Transverse colon (tissue), 4 donors: ENCODE results near the gene DHH. TPM values are rescaled to one million over a fixed set of nuclear protein-coding genes. Genes with fewer than 3 reads are reported as not detected.

Experiments
- DNase-seq: peaks from one replicate; pipeline ENCODE4 v3.0.0-alpha.2; 2019
- H3K27ac ChIP-seq, 4 donors: fragments of 200-600 bp; sonication (generic); 2 replicates each; pipeline ENCODE4 v1.5.1; 2016 to 2018; ENCODE audit warnings: inconsistent platforms in 4 of 4
- H3K27me3 ChIP-seq: fragments of 200-600 bp; sonication (generic); 2 replicates; pipeline ENCODE4 v1.5.1; 2017; ENCODE audit warnings: inconsistent platforms
- H3K36me3 ChIP-seq, 4 donors: fragments of 200-600 bp; sonication (generic); 2 replicates each; pipeline ENCODE4 v1.5.1; 2017 to 2019; ENCODE audit warnings: inconsistent platforms in 4 of 4
- H3K4me1 ChIP-seq, 4 donors: fragments of 200-600 bp; sonication (generic); 2 replicates each; pipeline ENCODE4 v1.5.1; 2017 to 2020; ENCODE audit warnings: inconsistent platforms in 4 of 4
- H3K4me3 ChIP-seq, 4 donors: fragments of 200-600 bp; sonication (generic); 1 replicate in 1 of 4; 2 replicates in 3 of 4; pipeline versions ENCODE4 v1.5.1 to v1.6.1; 2017 to 2019; ENCODE audit warnings: inconsistent platforms in 4 of 4
- H3K9me3 ChIP-seq, 2 donors: fragments of 200-600 bp; sonication (generic); 2 replicates each; pipeline ENCODE4 v1.5.1; 2017 to 2019; ENCODE audit warnings: inconsistent platforms in 2 of 2
- CTCF ChIP-seq, 5 experiments: fragments of 200-600 bp in 3 of 5; fragments of 450-650 bp in 2 of 5; sonication (generic) in 3 of 5; IDR thresholded peaks; 1 replicate in 2 of 5; 2 replicates in 3 of 5; pipeline ENCODE4 v1.5.1; 2016 to 2017; ENCODE audit warnings: antibody characterized with exemption in 5 of 5, inconsistent platforms in 3 of 5, mild to moderate bottlenecking in 2 of 5, moderate library complexity in 1 of 5
- EP300 ChIP-seq: sonication (generic); formaldehyde crosslinking; IDR thresholded peaks from one replicate; pipeline ENCODE4 v1.6.1; 2017; ENCODE audit warnings: antibody characterized with exemption, low read depth
- POLR2A ChIP-seq: fragments of 450-650 bp; IDR thresholded peaks from one replicate; pipeline ENCODE4 v1.6.1; 2016; ENCODE audit warnings: antibody characterized with exemption, mild to moderate bottlenecking, moderate library complexity
- POLR2AphosphoS5 ChIP-seq, 3 donors: sonication (generic); formaldehyde crosslinking; IDR thresholded peaks; one replicate each; pipeline ENCODE4 v1.6.1; 2016; ENCODE audit warnings: antibody characterized with exemption in 3 of 3
- WGBS, 2 donors: methylation state at CpG; one replicate each; pipeline ENCODE4 v1.1.5; 2018; ENCODE audit warnings: low coverage in 1 of 2; 5-methylcytosine and 5-hydroxymethylcytosine counted together
- in situ Hi-C, 4 donors: fragments of 200-750 bp; cut with MboI; loops; one replicate each; pipeline versions ENCODE4 v1.15.0 to v1.15.1; 2017; ENCODE audit warnings: low sequenced_read_pairs in 3 of 4, low pct_ligation_motif_present in 1 of 4, low pct_unique_long_range_greater_than_20kb in 1 of 4
- intact Hi-C: fragments of 100-400 bp; cut with DNase I; formaldehyde crosslinking; loops from one replicate; pipeline ENCODE4 v1.15.1; 2023; ENCODE audit warnings: low total_unique reads
- total RNA-seq, 4 donors: library from RNA; depleted of rRNA; stranded (reverse); fragments of >200 nt; gene quantifications; one replicate each; pipeline ENCODE4 v1.1.0, GENCODE V29; 2016

DHH gene
- total RNA-seq, 4 donors from 2014 or later, result 0.27 to 0.32 TPM; not detected in 2

DNA sequence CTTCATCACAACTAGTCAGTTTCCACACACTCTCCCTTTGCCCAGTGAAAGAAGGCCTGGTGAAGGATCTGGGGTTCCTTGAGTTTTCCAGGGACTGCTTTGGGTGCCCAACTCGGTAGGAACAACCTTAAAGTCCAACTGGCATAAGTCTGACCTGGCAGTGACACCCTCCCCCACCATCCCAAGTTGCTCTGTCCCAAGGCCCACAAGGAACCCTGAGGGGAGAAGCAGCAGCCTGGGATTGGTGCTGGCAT lies 35.6 kb downstream of the DHH start:
- intact Hi-C loops (no loop called here), in situ Hi-C loops (no loop called here)
- no peak for DNase-seq
- H3K4me1 ChIP-seq, result peaks cover 34 to 47% (median 43%) of the 10 kb centered on the region in 4 donors
- 0% methylated on average over 1 of the region's 1 CpG; no CpG with 5 or more reads in 1 of the 2 donors for WGBS, 2 donors
- H3K27ac ChIP-seq, result peak overlapping the region; percentile 96 to 98 (median 96)
- peak overlapping the region; percentile 82 to 91 (median 89) for H3K4me3 ChIP-seq
- H3K27me3 ChIP-seq, result no peaks in the 10 kb centered on the region
- H3K36me3 ChIP-seq, result peaks cover 0 to 5% (median under 1%) of the 10 kb centered on the region in 4 donors
- no peak for TF ChIP-seq POLR2A
- no peak for TF ChIP-seq POLR2AphosphoS5 (IDR thresholded peaks at IDR 0.05)
- no peak for TF ChIP-seq EP300
- TF ChIP-seq CTCF (IDR thresholded peaks at IDR 0.05), result no peak
- H3K9me3 ChIP-seq, result no peaks in the 10 kb centered on the region

DNA sequence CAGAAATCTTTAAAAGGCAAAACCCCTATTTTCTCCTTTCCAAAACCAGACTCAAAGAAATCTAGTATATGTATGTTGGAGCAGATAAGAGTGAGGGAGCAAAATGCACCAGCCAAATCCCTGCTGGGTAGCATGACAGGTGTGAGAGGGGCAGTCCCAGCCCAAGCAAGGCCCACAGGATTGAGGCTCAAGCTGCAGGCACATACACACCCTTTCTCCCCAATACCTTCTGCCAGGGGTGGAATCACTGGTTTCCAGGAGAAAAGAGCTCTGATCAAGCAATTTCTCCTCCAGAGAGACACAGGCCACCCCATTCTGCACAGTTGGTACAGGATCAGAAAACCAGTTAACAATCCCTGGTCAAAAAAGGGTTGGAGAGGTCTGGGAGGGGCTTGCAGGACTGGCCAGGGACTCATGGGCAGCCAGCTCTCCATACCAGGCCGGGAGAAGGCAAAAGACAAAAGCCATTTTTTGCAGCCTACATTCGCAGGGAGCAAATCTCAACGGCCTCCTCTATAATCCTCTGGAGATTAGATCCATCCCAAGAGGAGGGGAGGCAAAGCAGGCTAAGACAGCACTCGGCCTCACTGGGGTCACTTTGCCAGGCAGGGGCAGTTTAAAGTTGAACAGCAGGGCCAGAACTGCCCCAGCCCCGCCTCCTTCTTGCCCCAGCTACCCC lies 36.1 kb downstream of the DHH start:
- WGBS, 2 donors, result 0 to 6% methylated on average over 1 to 5 of the region's 5 CpGs
- no peaks in the 10 kb centered on the region for H3K9me3 ChIP-seq
- H3K27me3 ChIP-seq, result no peaks in the 10 kb centered on the region
- TF ChIP-seq CTCF (IDR thresholded peaks at IDR 0.05) (no peak), EP300 (no peak), POLR2A (no peak), POLR2AphosphoS5 (IDR thresholded peaks at IDR 0.05) (no peak)
- in situ Hi-C loops, result no loop called here
- peak overlapping the region; percentile 82 to 91 (median 89) for H3K4me3 ChIP-seq
- intact Hi-C loops, result no loop called here
- no peak for DNase-seq
- H3K36me3 ChIP-seq, result peaks cover 0 to 10% (median 3%) of the 10 kb centered on the region in 4 donors
- H3K27ac ChIP-seq, result peak overlapping the region; percentile 96 to 98 (median 96)
- H3K4me1 ChIP-seq, result peaks cover 34 to 47% (median 43%) of the 10 kb centered on the region in 4 donors

- intact Hi-C loops (no loop called here), in situ Hi-C loops (no loop called here)
- H3K4me1 ChIP-seq, result peaks cover 34 to 47% (median 43%) of the 10 kb centered on the region in 4 donors
- H3K9me3 ChIP-seq, result no peaks in the 10 kb centered on the region
- TF ChIP-seq POLR2A (peak; percentile 34), POLR2AphosphoS5 (IDR thresholded peaks at IDR 0.05) (no peak)
- no peak for DNase-seq
- H3K27ac ChIP-seq, result peak overlapping the region; percentile 96 to 98 (median 96)
- peak overlapping the region; percentile 15 to 91 (median 86) for H3K4me3 ChIP-seq
- 0 to 2% methylated on average over 2 to 4 of the region's 4 CpGs for WGBS, 2 donors
- peaks cover 0 to 16% (median 6%) of the 10 kb centered on the region in 4 donors for H3K36me3 ChIP-seq
- H3K27me3 ChIP-seq, result no peaks in the 10 kb centered on the region
Observed at GRCh38 chr12:49057888-49058287, 36.7 kb downstream of the DHH start.

DNA sequence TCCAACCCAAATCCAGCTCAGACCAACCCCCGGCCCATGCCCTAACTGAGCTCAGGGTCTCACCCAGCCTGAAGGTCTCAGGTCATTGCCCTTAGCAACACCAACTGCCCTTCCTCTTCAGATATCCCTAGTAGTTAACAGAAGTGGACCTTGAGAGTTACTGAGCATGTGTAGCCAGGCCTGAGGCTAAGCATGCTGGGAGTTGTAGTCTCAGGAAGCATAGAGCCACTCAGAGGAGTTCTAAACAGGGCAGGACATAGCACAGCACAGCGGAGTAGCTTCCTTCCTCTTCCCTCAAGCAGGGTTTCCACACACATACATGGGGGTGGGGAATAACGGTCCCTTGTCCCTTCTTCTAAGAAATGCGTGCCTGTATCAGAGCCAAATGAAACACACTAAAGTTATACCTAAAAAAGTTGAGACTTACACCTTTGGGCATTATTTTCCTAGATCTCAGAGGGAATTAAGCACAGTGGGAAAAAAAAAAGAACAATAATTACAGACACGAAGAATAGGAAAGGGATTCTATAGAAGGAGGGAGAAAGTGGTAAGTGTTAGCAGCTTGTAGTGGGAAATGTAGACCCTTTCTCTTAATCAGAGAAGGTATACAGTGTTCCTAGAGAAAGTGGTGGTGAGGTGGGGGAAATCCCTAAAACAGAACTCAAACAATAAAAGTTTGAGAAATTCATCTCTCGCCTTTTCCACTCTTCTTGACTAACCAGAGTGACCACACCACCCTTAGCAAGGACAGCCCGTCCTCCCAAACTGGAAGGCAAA lies 38.4 kb downstream of the DHH start:
- intact Hi-C loops (no loop called here), in situ Hi-C loops (no loop called here)
- Histone ChIP-seq H3K9me3 (no peaks in the 10 kb centered on the region), H3K27me3 (no peaks in the 10 kb centered on the region), H3K4me1 (peaks cover 34 to 43% (median 41%) of the 10 kb centered on the region in 4 donors), H3K27ac (peak overlapping the region; percentile 13 to 53 (median 28)), H3K36me3 (peaks cover 0 to 27% (median 13%) of the 10 kb centered on the region in 4 donors), H3K4me3 (peak overlapping the region in 1 of 4 donors; percentile 15)
- WGBS, 2 donors, result 29 to 36% methylated on average over 5 to 7 of the region's 7 CpGs
- no peak for TF ChIP-seq EP300
- no peak for TF ChIP-seq POLR2AphosphoS5 (IDR thresholded peaks at IDR 0.05)
- no peak for TF ChIP-seq CTCF (IDR thresholded peaks at IDR 0.05)
- TF ChIP-seq POLR2A, result no peak
- DNase-seq, result peak; percentile 68
